Brain pericyte (primary cell): ENCODE results near the gene LAMB3.

Source experiments
- DNase-seq: peaks from one replicate; pipeline ENCODE4 v3.0.0-alpha.2; 2012; ENCODE audit warnings: low read depth, low spot score

LAMB3 gene

GRCh38 chr1:209565759-209566678 is 86.2 kb downstream of the LAMB3 start:
- no peak for DNase-seq
